HFFc6 (cell line): Measurements from ENCODE around the gene ADM5. TPM values are rescaled to one million over a fixed set of nuclear protein-coding genes. Genes with fewer than 3 reads are reported as not detected.

Experiments used
- DNase-seq: peaks from one replicate; pipeline ENCODE4 v3.0.0-alpha.2; 2018
- H3K27ac Mint-ChIP-seq: 2 replicates; pipeline ENCODE4 v1.8.0; 2020; ENCODE audit warnings: mild to moderate bottlenecking, mixed read lengths
- H3K27me3 Mint-ChIP-seq: 2 replicates; pipeline ENCODE4 v1.8.0; 2021; ENCODE audit warnings: mild to moderate bottlenecking, moderate library complexity, mixed read lengths; ENCODE audit not compliant: insufficient read depth
- H3K36me3 Mint-ChIP-seq: 2 replicates; pipeline ENCODE4 v1.8.0; 2021; ENCODE audit warnings: low read depth, mixed read lengths
- H3K4me1 Mint-ChIP-seq: 2 replicates; pipeline ENCODE4 v1.8.0; 2020; ENCODE audit warnings: low read depth, mixed read lengths
- H3K4me3 Mint-ChIP-seq: 2 replicates; pipeline ENCODE4 v1.8.0; 2020; ENCODE audit warnings: mild to moderate bottlenecking, moderate library complexity, mixed read lengths
- H3K9me3 Mint-ChIP-seq: 2 replicates; pipeline ENCODE4 v1.8.0; 2020; ENCODE audit warnings: mild to moderate bottlenecking, mixed read lengths
- total RNA-seq, 6 experiments: library from RNA; stranded (reverse); fragmentation: NEBNext Ultra II Directional; extraction: Animal tissue kit (Norgen Biotek cat#: 25700); gene quantifications; 2 replicates in 1 of 6; 3 replicates in 5 of 6; pipeline ENCODE4 v1.2.3, GENCODE V29; 2021
- TF ChIP-seq, protein P1 (sequence below): fragments of 200-600 bp; sonication (generic); IDR thresholded peaks from 2 replicates; pipeline ENCODE4 v1.5.0; 2021; ENCODE audit warnings: antibody characterized with exemption, mild to moderate bottlenecking

Gene ADM5
- total RNA-seq, 6 experiments from 2014 or later = 0.74 to 0.99 (median 0.87) TPM

DNA sequence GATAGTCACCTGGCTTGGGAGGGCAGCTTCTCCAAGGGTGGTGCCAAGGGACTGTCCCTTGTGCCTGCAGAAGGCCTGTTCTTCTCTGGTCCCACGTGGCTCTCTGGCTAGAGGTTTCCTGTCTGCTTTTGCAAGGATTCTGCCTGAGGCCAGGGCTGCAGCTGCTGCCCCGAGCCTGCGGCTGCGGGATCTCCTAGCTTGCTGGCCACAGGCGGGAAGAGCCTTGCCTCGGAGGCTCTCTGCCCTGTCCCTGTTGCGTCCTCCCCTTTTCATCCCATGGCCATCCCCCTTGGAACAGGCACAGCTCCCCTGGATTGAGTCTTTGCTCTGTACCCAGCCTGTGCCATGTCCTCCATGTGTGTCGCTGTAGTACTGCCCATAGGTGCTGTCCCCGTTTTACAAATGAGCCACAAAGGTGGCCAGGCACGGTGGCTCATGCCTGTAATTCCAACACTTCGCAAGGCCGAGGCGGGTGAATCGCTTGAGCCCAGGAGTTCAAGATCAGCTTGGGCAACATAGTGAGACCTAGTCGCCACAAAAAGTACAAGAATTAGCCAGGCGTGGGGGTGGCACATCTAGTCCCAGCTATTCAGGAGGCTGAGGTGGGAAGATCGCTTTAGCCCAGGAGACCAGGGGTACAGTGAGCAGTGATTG lies 32.8 kb upstream of the ADM5 start:
- Mint-ChIP-seq H3K36me3 (peaks cover 18% of the 10 kb centered on the region), H3K4me1 (no peaks in the 10 kb centered on the region), H3K4me3 (no peak overlapping the region; the same call in 1 of the 2 replicates), H3K27ac (no peak overlapping the region), H3K9me3 (no peaks in the 10 kb centered on the region), H3K27me3 (peaks cover 4% of the 10 kb centered on the region)
- TF ChIP-seq, protein P1, sequence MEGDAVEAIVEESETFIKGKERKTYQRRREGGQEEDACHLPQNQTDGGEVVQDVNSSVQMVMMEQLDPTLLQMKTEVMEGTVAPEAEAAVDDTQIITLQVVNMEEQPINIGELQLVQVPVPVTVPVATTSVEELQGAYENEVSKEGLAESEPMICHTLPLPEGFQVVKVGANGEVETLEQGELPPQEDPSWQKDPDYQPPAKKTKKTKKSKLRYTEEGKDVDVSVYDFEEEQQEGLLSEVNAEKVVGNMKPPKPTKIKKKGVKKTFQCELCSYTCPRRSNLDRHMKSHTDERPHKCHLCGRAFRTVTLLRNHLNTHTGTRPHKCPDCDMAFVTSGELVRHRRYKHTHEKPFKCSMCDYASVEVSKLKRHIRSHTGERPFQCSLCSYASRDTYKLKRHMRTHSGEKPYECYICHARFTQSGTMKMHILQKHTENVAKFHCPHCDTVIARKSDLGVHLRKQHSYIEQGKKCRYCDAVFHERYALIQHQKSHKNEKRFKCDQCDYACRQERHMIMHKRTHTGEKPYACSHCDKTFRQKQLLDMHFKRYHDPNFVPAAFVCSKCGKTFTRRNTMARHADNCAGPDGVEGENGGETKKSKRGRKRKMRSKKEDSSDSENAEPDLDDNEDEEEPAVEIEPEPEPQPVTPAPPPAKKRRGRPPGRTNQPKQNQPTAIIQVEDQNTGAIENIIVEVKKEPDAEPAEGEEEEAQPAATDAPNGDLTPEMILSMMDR = no peak
- no peak for DNase-seq

DNA sequence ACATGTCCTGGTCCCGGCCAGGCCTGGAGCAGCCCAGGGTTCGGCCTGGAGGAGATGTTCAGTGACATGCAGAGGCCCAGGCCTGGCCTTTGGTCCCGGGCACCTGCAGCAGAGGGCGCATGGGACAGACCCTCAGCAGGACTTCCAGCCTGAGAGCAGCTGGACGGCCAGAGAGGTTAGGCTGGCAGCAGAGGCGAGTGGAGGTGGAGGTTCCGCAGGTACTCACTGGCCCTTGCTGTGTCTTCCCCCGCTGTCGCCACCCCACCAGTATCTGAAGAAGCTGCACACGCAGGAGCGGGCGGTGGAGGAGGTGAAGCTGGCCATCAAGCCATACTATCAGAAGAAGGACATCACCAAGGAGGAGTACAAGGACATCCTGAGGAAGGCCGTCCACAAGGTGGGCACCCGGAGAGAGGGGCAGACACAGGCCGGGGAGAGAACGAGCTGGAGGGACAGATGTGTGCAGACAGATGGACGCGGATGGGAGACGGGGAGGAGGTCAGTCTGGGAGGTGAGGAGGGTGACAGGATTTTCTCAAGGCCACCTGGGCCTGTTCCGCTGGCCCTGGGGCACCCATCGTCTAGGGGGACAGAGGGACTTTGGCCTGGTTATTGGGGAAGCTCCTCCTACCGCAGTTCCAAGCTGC lies 31.8 kb upstream of the ADM5 start:
- Mint-ChIP-seq H3K9me3 (no peaks in the 10 kb centered on the region), H3K36me3 (peaks cover 18% of the 10 kb centered on the region), H3K4me1 (no peaks in the 10 kb centered on the region), H3K27me3 (peaks cover 5% of the 10 kb centered on the region), H3K27ac (no peak overlapping the region), H3K4me3 (no peak overlapping the region)
- no peak for DNase-seq
- TF ChIP-seq, protein P1 = no peak

DNA sequence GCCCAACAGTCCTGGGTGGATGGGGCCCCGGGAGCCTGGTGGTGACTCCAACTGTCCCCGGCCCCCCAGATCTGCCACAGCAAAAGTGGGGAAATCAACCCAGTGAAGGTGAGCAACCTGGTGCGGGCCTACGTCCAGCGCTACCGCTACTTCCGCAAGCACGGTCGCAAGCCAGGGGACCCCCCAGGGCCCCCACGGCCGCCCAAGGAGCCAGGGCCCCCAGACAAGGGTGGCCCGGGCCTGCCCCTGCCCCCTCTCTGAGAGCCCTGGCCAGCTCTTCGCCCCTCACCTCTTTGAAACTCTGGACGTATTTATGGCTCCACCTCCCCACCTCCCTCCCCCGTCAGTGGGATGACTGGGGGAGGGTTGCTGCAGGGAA lies 31.3 kb upstream of the ADM5 start:
- DNase-seq = no peak
- H3K4me3 Mint-ChIP-seq = no peak overlapping the region
- TF ChIP-seq, protein P1 = no peak
- H3K27me3 Mint-ChIP-seq = peaks cover 5% of the 10 kb centered on the region
- no peaks in the 10 kb centered on the region for H3K4me1 Mint-ChIP-seq
- H3K27ac Mint-ChIP-seq = no peak overlapping the region
- H3K36me3 Mint-ChIP-seq = peaks cover 18% of the 10 kb centered on the region
- H3K9me3 Mint-ChIP-seq = no peaks in the 10 kb centered on the region

DNA sequence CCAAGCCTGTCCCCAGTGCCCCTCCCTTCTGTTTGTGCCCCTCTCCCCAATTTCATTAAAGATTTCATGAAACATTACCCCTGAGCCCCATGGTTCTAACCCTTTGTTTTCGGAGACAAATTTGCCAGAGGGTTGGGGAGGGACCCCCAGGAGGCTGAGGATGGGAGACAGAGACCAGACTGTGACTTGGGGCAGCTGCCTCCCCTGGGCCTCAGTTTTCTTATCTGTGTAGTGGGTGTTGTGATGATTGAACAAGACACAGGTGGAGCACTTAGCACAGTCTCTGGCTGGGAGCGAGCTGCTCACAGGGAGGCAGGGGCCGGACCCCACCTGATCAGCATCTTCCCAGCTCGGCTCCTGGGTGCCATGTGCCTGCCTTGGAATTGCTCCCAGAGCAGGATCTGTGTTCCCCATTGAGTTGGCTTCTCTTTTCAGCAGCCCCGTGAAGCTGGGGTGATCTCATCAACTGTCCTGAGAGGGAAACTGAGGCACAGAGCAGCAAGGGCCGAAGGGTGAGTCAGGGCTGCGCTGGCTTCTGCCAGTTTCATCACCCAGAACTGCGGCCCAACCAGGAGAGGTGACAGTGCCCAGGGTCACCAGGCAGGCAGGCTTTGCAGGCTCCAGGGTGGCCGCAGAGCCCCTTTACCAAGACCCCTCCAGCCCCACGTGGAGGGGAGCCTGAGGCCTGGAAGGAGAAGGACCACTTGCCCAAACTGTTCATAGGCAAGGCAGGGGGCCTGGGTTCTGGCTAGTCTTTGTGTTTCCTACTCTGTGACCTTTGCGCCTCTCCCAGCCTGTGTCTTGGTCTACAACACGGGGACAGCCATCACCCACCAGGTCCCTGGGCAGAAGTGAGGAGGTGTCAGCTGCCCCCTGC lies 30.6 kb upstream of the ADM5 start:
- peaks cover 5% of the 10 kb centered on the region for H3K27me3 Mint-ChIP-seq
- peaks cover 18% of the 10 kb centered on the region for H3K36me3 Mint-ChIP-seq
- H3K4me1 Mint-ChIP-seq = peaks cover 1% of the 10 kb centered on the region
- no peak overlapping the region for H3K27ac Mint-ChIP-seq
- TF ChIP-seq, protein P1 = no peak
- no peak overlapping the region for H3K4me3 Mint-ChIP-seq
- no peaks in the 10 kb centered on the region for H3K9me3 Mint-ChIP-seq
- DNase-seq = no peak

DNA sequence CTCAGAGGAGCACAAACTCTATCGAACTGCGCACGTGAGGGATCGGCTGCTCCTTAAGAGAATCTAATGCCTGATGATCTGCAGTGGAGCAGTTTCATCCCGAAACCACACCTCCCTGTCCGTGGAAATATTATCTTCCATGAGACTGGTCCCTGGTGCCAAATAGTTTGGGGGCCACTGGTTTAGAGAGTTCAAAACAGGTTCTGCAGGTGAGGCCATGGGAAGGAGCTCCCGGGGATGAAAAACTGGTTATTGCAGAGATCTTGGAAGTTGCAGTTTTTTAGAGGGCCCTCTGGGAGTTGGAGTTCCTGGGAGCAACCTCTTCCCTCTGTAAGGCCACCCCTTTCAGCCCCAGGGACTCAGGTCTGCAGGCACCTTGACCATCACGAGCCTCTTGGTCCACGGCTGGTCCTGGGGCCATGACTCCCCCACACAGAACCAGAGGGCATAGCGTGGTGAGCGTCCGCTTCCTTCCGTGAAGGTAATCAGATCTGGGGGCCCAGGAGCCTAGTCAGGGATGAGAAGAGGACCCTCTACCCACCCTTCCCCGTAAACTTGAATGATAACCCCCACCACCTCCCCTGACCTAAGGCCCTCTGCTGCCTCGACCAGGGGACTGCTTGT lies 28.9 kb upstream of the ADM5 start:
- Mint-ChIP-seq H3K4me1 (peaks cover 8% of the 10 kb centered on the region), H3K4me3 (no peak overlapping the region), H3K27me3 (peaks cover 8% of the 10 kb centered on the region), H3K9me3 (no peaks in the 10 kb centered on the region), H3K36me3 (peaks cover 12% of the 10 kb centered on the region; the same call in 1 of the 2 replicates), H3K27ac (no peak overlapping the region; the same call in 1 of the 2 replicates)
- TF ChIP-seq, protein P1 = no peak
- DNase-seq = no peak
